NCI-H2107 treated with DMSO at 0.1 percent for 48 hours (cell line): ENCODE results near the gene IMPG2.

Experiments
- DNase-seq: peaks from one replicate; lab custom pipeline; 2025; ENCODE audit not compliant: unreplicated experiment; lab: John Stamatoyannopoulos, UW

Gene IMPG2

GRCh38 chr3:101243285-101244211 lies 76.8 kb downstream of the IMPG2 start:
- no peak for DNase-seq

- DNase-seq = no peak
Observed at GRCh38 chr3:101240719-101241399, 79.5 kb downstream of the IMPG2 start.

GRCh38 chr3:101235048-101235447 lies 85.3 kb downstream of the IMPG2 start:
- no peak for DNase-seq

- no peak for DNase-seq
Observed at GRCh38 chr3:101230618-101231017, 89.8 kb downstream of the IMPG2 start.

DNA sequence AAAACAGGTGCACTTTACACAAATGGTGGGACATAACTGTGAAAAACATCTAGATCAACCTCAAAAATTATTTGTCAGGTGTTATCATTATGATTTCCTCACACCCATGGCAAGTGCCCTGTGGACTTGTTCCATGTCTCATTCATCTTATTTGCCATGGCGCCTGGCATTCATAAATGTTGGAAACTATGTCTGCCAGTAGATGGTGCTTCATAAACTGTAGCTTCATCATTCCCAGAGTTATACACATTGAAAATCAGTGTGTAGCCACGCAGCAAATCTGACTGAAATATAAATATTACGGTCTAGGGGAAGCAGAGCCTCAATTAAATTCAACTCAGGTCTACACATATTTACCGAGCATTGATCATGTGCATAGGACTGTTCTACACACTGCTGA lies 90.7 kb downstream of the IMPG2 start:
- DNase-seq = no peak

DNA sequence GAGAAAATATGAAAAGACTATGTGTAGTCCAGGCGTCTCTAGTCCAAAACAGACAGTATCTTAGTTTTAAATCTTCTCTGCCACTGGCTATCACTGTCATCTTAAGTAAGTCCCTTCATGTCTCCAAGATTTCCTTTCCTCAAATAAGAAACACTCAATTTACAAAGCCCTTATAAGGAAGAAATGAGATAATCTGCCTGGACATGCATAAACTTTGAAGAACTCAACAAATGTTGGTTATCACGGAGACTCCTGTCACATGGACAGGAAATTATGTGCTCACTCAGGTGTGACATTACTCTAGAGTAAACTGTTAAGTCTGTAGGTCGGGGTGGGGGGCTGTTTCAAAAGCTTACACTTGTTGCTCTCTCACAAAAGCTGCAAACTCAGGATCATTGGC lies 91.9 kb downstream of the IMPG2 start:
- DNase-seq = no peak

DNA sequence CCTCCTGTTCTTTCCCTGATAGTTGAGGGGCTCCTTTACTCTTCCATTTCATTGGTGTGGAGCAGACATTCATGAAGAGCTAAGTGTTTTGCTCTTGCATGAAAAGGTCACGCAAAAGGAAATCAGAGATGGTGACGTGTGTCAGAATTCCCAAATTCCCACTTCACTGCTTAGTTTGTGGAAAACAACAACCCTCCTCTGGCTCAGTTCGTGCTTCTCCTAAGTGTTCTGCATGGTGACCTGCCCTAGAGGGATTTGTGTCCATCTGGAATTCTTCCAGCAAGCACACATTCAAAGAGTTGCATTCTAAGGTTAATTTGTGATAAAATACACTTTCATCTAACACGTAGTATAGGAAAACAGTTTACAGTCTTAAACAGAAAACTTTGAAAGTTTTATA lies 95.6 kb downstream of the IMPG2 start:
- DNase-seq = no peak

- no peak for DNase-seq
Observed at GRCh38 chr3:101223016-101223415, 97.4 kb downstream of the IMPG2 start.

DNA sequence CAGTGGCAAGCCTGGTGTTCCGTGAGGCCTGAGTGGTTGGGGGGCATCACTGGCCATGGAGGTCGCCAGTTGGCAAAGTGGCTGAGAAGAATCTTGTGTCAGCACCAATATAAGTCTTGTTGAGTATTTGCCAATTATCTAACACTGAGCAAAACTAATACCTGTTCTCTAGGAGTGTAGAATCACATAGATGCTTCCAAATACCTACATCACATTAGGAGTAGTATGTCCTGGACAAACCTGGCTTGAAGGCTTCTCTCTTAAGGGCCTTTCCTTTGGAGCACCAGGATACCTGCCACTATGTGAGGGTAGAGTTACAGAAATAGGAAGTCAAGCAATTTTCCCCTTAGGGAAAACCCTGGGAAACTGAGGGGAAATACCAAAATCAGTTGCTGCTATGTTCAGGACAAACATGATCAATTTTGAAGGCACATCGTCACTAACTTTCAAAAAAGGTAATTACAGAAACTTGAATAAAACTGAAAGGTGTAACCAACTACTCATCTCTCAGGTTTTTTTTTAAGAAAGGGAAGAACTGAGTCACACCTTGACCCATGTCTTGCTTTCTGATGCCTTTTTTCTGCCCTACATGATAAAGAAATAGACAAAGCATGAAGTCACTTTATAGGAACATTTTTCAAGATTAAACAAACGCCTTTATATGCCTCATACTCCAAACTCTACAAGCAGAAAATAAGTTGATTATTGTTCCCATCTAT lies 100.4 kb downstream of the IMPG2 start:
- DNase-seq = no peak

GRCh38 chr3:101217472-101218245 lies 102.7 kb downstream of the IMPG2 start:
- no peak for DNase-seq

DNA sequence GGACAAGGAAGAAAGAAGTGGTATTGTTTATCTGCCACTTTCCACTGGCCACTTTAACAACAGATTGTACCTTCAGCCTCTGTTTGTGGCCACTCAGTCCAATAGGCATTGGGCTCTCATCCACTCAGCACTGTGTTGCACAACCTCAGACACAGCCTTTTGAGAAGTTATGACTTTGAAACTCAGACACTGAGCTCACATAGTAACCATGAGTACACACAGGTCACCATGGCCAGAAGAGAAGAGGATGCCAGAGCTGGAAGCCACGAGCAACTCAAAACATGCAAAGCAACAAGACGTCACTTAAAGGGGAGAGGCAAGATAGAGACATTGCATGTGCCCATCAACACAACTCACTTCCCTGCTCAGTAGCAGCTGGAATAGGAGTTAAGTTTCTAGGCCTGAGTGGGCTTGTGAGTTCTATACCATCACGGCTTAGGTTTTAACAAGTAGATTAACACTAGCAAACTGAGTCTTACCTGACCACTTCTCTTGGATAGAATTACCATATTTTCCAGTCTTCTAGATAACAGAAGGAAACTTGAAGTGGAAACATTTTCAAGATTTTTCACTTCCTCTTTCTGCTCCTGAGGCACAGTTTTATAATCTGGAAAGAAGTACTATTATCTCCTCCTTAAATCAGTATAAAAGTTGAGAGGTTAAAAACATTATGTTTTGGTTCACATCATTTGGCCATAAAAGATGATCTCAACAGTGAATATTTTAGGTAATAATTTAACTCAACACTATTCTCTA lies 103.5 kb downstream of the IMPG2 start:
- no peak for DNase-seq

GRCh38 chr3:101212730-101213129 lies 107.6 kb downstream of the IMPG2 start:
- no peak for DNase-seq

GRCh38 chr3:101204246-101204645 lies 116.1 kb downstream of the IMPG2 start:
- DNase-seq = no peak

GRCh38 chr3:101203411-101203810 lies 117.0 kb downstream of the IMPG2 start:
- no peak for DNase-seq

DNA sequence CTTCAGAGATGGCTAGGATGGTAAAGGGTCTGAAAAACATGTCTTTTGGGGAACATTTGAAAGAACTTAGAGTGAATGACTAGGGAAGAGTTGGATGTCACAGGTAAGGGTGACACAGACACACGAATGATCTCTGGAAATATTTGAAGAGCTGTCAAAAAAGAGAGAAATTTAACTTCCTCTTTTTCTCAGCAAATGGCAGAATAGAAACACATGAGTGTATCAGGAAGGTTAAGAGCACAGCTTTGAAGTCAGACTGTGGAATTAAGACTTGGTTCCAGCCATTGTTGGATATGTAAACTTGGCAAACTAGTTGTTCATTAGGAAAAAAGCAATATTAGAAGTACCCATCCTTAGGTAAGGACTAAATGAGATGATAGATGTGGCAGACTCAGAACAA lies 117.7 kb downstream of the IMPG2 start:
- DNase-seq = no peak

DNA sequence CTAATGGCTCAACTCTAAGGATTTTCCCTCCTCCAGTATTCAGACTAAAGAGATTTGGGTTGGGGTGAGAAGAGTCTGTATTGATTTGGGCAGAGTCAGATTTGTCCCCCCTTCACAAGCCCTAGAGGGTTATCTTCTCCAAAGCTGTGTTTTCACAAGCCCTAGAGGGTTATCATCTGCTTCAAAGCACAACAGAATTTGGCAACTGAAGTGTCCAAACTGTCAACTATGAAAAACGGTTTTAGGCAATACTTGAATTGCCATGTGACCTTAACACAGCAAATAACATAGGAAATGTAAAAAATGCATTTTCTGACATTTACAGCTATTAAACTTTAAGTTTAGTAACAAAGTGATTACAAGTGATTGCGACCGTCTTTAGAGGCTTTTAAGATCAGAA lies 119.9 kb downstream of the IMPG2 start:
- no peak for DNase-seq

DNA sequence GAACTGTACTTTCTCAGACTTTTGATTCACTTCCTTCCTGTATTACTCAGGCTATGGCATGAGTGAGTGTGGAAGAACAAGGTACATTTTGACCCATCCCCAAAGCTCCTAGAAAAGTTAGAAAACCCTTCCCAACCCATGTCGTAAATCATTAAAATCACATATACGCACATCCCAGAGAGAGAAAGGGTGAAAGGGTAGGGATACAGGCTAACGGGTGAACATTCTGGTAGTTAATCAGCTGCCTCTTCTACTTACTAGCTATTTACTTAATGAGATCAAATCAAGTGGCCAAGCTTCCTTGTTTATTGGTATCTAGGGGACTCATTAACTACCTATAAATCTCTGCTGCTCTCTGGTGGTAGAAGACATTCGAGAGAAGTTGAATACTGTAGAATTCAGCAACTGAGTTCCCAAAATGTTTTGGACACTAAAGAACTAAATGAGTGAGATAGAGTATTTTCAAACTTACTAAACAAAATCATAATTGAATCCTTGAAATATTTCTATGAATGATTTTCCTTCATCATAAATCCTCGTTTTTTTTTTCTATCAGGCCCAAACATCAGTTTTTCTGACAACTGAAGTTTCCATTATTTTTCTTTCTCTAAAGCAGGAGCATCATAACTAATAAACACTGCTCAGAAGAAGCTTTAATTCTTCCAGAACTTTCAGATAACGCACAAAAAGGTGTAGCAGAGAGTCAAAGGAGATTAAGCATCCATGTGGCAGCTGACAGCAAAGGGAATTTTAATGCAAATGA lies 124.2 kb downstream of the IMPG2 start:
- DNase-seq = no peak

DNA sequence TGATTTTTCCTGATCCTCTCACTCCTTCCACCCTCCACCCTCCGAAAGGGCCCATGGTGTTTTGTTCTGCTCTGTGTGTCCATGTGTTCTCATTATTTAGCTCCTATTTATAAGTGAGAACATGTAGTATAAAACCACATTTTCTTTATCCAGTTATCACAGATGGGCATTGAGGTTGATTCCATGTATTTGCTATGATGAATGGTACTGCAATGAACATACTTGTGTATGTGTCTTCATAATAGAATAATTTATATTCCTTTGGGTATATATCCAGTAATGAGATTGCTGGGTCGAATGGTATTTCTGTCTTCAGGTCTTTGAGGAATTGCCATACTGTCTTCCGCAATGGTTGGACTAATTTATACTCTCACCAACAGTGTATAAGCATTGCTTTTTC lies 126.0 kb downstream of the IMPG2 start:
- DNase-seq = no peak

DNA sequence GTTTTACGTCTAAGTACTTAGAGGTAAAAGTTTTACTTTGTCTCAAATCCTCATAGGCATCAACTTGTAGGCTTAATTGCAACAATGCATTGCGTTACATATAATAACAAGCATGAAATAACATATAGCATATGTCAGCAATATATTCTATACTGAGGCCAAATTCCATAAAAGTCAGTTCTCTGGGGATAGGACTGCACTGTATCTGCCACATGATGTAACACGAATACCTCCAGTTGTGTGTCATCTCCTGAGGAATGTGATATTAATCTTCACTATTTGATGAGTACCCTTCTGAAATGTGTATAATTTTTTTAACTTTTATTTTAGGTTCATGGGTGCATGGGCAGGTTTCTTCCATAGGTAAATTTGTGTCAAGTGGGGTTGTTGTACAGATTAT lies 126.4 kb downstream of the IMPG2 start:
- DNase-seq = no peak

DNA sequence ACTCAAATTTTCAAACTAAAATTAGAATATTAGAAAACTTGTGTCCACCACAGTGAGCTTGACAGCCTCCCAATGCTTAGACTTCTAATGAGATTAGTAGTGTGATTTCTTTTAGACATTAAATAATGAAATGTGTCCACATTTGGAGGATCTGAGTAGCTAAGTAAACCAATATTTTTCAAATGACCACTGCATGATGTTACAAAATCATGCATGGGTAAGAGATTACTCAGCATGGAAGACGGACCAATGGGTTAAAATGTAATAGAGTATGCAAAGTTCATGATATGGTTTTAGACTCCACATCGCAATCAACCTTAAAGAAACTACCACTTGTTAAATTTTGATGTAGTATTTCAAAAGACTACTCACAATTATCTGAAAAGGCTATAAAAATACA lies 130.6 kb downstream of the IMPG2 start:
- no peak for DNase-seq
